Naive thymus-derived CD4-positive, alpha-beta T cell (primary cell): ENCODE data around the gene MAGEB16. TPM values are rescaled to one million over a fixed set of nuclear protein-coding genes. Genes with fewer than 3 reads are reported as not detected.

Source experiments
- polyA plus RNA-seq, 2 donors: library from polyadenylated mRNA; unstranded; fragments of 300-500 nt; fragmentation: Illumina TruSeq; gene quantifications; one replicate each; pipeline ENCODE4 v1.2.3, GENCODE V29; 2021
- total RNA-seq, 6 experiments: library from RNA in 5 of 6; stranded (reverse) in 5 of 6; gene quantifications; 1 replicate in 5 of 6; 2 replicates in 1 of 6; pipeline ENCODE4 v1.2.3 and lab custom pipeline; 2021 to 2026

Gene MAGEB16
- total and polyA plus RNA-seq, 7 experiments from 2014 or later: not detected

Other genes with a start within 250 kb of the MAGEB16 start
- not detected for gene CFAP47, start 121.4 kb downstream of the MAGEB16 start, total RNA-seq
- gene CFAP47, start 121.4 kb downstream of the MAGEB16 start, polyA plus RNA-seq: not detected